ENCODE measurements around the gene WWOX. TPM values are rescaled to one million over a fixed set of nuclear protein-coding genes. Genes with fewer than 3 reads are reported as not detected.

The WWOX gene
- total and polyA plus RNA-seq, 4 experiments from 2014 or later: 10.4 to 23.1 (median 17.5) TPM

GRCh38 chr16:79008869-79009179, 909.4 kb downstream of the WWOX start:
- H3K27me3 Mint-ChIP-seq: no peaks in the 10 kb centered on the region
- no peak overlapping the region for H3K4me3 Mint-ChIP-seq
- H3K4me1 Mint-ChIP-seq: peaks cover 10 to 19% (median 12%) of the 10 kb centered on the region in 4 donors
- no peaks in the 10 kb centered on the region for H3K9me3 Mint-ChIP-seq
- H3K36me3 ChIP-seq (ENCODE audit: insufficient read depth, low read length): no peaks in the 10 kb centered on the region
- ChIA-PET POLR2A (ENCODE audit: partially characterized antibody) (no interaction called here), CTCF (ENCODE audit: partially characterized antibody) (no interaction called here)
- H3K4me1 ChIP-seq (ENCODE audit: insufficient read depth, low read length): peaks cover 5% of the 10 kb centered on the region
- H3K27ac Mint-ChIP-seq: no peak overlapping the region
- H3K4me3 ChIP-seq (ENCODE audit: low read length in 2 of 2): no peak overlapping the region
- intact Hi-C loops (cut with micrococcal nuclease): no loop called here
- DNase-seq: no peak
- H3K27me3 ChIP-seq (ENCODE audit: insufficient read depth, low read length): no peaks in the 10 kb centered on the region
- no peaks in the 10 kb centered on the region for H3K9me3 ChIP-seq (ENCODE audit: control insufficient read depth in 1 of 2, low read length in 2 of 2)
- no peaks in the 10 kb centered on the region for H3K36me3 Mint-ChIP-seq
- no peak overlapping the region for H3K27ac ChIP-seq (ENCODE audit: low read depth, low read length)

DNA sequence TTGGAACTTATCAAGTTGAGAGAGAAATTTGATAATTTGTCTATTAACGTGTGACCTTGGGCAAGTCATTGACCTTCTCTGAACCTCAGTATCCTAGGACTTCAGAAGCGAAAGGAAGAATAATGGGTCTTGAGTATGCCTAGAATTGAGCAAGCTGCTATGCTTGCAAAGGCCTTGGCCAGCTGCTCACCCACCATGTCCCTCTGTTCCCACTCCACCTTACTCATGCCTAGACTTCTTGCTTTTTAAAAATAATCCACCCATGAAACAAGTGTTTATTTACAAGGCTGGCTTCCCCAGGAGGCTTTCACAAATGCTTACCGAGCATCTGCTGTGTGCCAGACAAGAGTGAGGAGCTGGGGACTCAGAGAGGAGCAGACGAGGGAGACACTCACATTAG, 910.4 kb downstream of the WWOX start:
- H3K36me3 Mint-ChIP-seq: no peaks in the 10 kb centered on the region
- ChIA-PET POLR2A (ENCODE audit: partially characterized antibody) (no interaction called here), CTCF (ENCODE audit: partially characterized antibody) (no interaction called here)
- H3K9me3 Mint-ChIP-seq: no peaks in the 10 kb centered on the region
- H3K4me1 ChIP-seq (ENCODE audit: insufficient read depth, low read length): peaks cover 5% of the 10 kb centered on the region
- no peaks in the 10 kb centered on the region for H3K9me3 ChIP-seq (ENCODE audit: control insufficient read depth in 1 of 2, low read length in 2 of 2)
- H3K4me3 ChIP-seq (ENCODE audit: low read length in 2 of 2): no peak overlapping the region
- H3K4me3 Mint-ChIP-seq: no peak overlapping the region
- intact Hi-C loops (cut with micrococcal nuclease): no loop called here
- H3K4me1 Mint-ChIP-seq: peaks cover 10 to 19% (median 12%) of the 10 kb centered on the region in 4 donors
- no peak overlapping the region for H3K27ac ChIP-seq (ENCODE audit: low read depth, low read length)
- H3K27ac Mint-ChIP-seq: peak overlapping the region in 1 of 7 donors; percentile 38
- H3K27me3 ChIP-seq (ENCODE audit: insufficient read depth, low read length): no peaks in the 10 kb centered on the region
- H3K27me3 Mint-ChIP-seq: no peaks in the 10 kb centered on the region
- no peak for DNase-seq
- H3K36me3 ChIP-seq (ENCODE audit: insufficient read depth, low read length): no peaks in the 10 kb centered on the region

DNA sequence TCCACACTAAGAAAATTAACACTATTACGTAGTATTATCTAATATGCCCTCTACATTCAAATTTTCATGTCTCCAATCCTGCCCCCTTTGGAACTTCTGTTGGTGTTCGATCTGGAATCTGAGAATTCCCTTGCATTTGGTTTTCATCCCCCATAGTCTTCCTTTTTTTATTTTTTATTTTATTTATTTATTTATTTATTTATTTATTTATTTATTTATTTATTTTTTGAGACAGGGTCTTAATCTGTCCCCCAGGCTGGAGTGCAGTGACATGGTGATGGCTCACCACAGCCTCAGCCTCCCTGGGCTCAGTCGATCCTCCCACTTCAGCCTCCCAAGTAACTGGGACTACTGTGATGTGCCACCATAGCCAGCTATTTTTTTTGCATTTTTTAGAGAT, 911.8 kb downstream of the WWOX start:
- Histone ChIP-seq H3K4me1 (ENCODE audit: insufficient read depth, low read length) (peaks cover 5% of the 10 kb centered on the region), H3K4me3 (ENCODE audit: low read length in 2 of 2) (no peak overlapping the region), H3K27me3 (ENCODE audit: insufficient read depth, low read length) (no peaks in the 10 kb centered on the region), H3K9me3 (ENCODE audit: control insufficient read depth in 1 of 2, low read length in 2 of 2) (no peaks in the 10 kb centered on the region), H3K36me3 (ENCODE audit: insufficient read depth, low read length) (no peaks in the 10 kb centered on the region), H3K27ac (ENCODE audit: low read depth, low read length) (no peak overlapping the region)
- CTCF ChIA-PET (ENCODE audit: partially characterized antibody): no interaction called here
- Mint-ChIP-seq H3K27me3 (no peaks in the 10 kb centered on the region), H3K9me3 (no peaks in the 10 kb centered on the region), H3K27ac (no peak overlapping the region), H3K4me3 (no peak overlapping the region), H3K4me1 (peaks cover 8 to 15% (median 8%) of the 10 kb centered on the region in 4 donors), H3K36me3 (no peaks in the 10 kb centered on the region)
- intact Hi-C loops (cut with micrococcal nuclease): no loop called here
- POLR2A ChIA-PET (ENCODE audit: partially characterized antibody): no interaction called here
- no peak for DNase-seq

- Mint-ChIP-seq H3K4me3 (no peak overlapping the region), H3K4me1 (peaks cover 0 to 4% (median 2%) of the 10 kb centered on the region in 4 donors), H3K27ac (peak overlapping the region in 3 of 7 donors; percentile 1 to 65 (median 4)), H3K36me3 (no peaks in the 10 kb centered on the region), H3K27me3 (no peaks in the 10 kb centered on the region), H3K9me3 (no peaks in the 10 kb centered on the region)
- Histone ChIP-seq H3K9me3 (ENCODE audit: control insufficient read depth in 1 of 2, low read length in 2 of 2) (no peaks in the 10 kb centered on the region), H3K4me3 (ENCODE audit: low read length in 2 of 2) (no peak overlapping the region), H3K4me1 (ENCODE audit: insufficient read depth, low read length) (no peaks in the 10 kb centered on the region), H3K27ac (ENCODE audit: low read depth, low read length) (no peak overlapping the region), H3K36me3 (ENCODE audit: insufficient read depth, low read length) (no peaks in the 10 kb centered on the region), H3K27me3 (ENCODE audit: insufficient read depth, low read length) (no peaks in the 10 kb centered on the region)
- DNase-seq: no peak
- ChIA-PET POLR2A (ENCODE audit: partially characterized antibody) (no interaction called here), CTCF (ENCODE audit: partially characterized antibody) (no interaction called here)
- intact Hi-C loops (cut with micrococcal nuclease): no loop called here
Observed at GRCh38 chr16:79012671-79013434, 913.4 kb downstream of the WWOX start.

DNA sequence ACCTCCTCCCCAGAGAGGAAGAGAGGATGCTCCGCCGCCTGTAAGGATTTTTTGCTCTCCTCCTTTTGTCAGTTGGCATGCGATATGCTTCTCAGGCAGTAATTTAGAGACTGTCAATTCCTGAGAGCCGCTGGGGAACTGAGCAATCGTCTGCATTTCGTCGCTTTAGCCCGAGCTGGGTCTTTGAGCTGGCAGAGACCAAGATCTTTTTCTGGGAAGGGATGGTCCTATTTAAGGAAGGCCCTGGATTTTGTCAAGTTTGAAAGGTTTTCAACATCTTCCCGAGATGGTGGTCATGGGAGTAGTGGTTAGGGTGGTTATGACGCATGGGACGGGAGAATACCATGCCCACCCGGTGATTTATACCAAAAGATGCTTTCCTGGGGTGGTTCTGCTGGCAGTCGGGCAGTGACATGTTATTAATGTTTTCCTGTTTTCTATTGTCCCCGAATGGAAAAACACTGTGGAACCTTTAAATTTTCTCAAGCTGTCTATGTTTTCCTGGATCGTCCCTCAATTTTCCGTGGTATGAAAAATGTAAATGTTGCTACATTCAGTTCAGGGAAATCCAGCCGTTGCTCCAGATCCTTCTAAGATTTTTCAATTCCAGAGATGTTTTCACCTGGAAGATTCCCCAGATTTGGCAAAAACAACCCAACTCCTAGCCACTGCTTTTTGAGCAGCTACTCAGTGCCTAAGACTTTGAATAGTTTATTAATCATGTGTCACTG, 914.6 kb downstream of the WWOX start:
- H3K27me3 Mint-ChIP-seq: no peaks in the 10 kb centered on the region
- H3K27ac Mint-ChIP-seq: no peak overlapping the region
- no peak overlapping the region for H3K4me3 Mint-ChIP-seq
- no peaks in the 10 kb centered on the region for H3K9me3 ChIP-seq (ENCODE audit: control insufficient read depth in 1 of 2, low read length in 2 of 2)
- DNase-seq: no peak
- H3K9me3 Mint-ChIP-seq: no peaks in the 10 kb centered on the region
- CTCF ChIA-PET (ENCODE audit: partially characterized antibody): no interaction called here
- H3K27ac ChIP-seq (ENCODE audit: low read depth, low read length): no peak overlapping the region
- no peak overlapping the region for H3K4me3 ChIP-seq (ENCODE audit: low read length in 2 of 2)
- intact Hi-C loops (cut with micrococcal nuclease): no loop called here
- H3K36me3 ChIP-seq (ENCODE audit: insufficient read depth, low read length): no peaks in the 10 kb centered on the region
- POLR2A ChIA-PET (ENCODE audit: partially characterized antibody): no interaction called here
- no peaks in the 10 kb centered on the region for H3K4me1 ChIP-seq (ENCODE audit: insufficient read depth, low read length)
- H3K36me3 Mint-ChIP-seq: no peaks in the 10 kb centered on the region
- no peaks in the 10 kb centered on the region for H3K27me3 ChIP-seq (ENCODE audit: insufficient read depth, low read length)
- H3K4me1 Mint-ChIP-seq: peaks cover 0 to 4% (median 2%) of the 10 kb centered on the region in 4 donors

DNA sequence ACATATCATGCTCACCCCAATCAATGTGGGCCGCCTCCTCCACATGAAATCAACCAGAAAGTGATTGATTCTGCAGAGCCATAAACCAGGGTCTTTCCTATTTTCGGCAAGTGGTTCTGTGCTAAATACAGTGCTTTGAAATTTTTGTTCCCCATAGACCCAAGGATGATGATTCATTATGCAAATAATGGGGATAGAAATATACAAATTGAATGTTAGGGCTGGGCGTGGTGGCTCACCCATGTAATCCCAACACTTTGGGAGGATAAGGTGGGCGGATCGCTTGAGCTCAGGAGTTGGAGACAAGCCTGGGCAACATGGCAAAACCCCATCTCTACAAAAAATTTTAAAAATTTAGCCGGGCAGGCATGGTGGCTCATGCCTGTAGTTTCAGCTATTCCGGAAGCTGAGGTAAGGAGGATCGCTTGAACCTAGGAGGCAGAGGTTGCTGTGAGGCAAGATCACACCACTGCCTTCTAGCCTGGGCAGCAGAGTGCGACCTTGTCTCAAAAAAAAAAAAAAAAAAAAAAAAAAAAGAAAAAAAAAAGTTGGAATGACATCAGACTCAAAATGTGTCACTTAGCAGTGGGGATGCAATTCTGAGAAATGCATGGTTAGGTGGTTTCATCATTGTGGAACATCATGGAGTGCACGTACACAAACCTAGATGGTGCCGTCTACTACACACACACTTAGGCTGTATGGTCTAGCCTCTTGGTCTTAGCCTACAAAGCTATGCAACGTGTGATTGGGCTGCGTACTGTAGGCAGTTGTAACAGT, 919.4 kb downstream of the WWOX start:
- intact Hi-C loops (cut with micrococcal nuclease): no loop called here

GRCh38 chr16:79019431-79019830, 920.0 kb downstream of the WWOX start:
- H3K27ac ChIP-seq (ENCODE audit: low read depth, low read length): no peak overlapping the region
- no peak overlapping the region for H3K27ac Mint-ChIP-seq
- H3K4me1 Mint-ChIP-seq: no peaks in the 10 kb centered on the region
- no peak overlapping the region for H3K4me3 Mint-ChIP-seq
- no peaks in the 10 kb centered on the region for H3K9me3 ChIP-seq (ENCODE audit: control insufficient read depth in 1 of 2, low read length in 2 of 2)
- H3K36me3 Mint-ChIP-seq: no peaks in the 10 kb centered on the region
- H3K36me3 ChIP-seq (ENCODE audit: insufficient read depth, low read length): no peaks in the 10 kb centered on the region
- DNase-seq: no peak
- no peaks in the 10 kb centered on the region for H3K4me1 ChIP-seq (ENCODE audit: insufficient read depth, low read length)
- H3K4me3 ChIP-seq (ENCODE audit: low read length in 2 of 2): no peak overlapping the region
- no peaks in the 10 kb centered on the region for H3K27me3 Mint-ChIP-seq
- ChIA-PET CTCF (ENCODE audit: partially characterized antibody) (no interaction called here), POLR2A (ENCODE audit: partially characterized antibody) (interaction anchor here (0.7 kb wide), 1 partner anchor 10 kb away, joined by 3 read pairs; no protein-coding TSS in a partner anchor)
- intact Hi-C loops (cut with micrococcal nuclease): no loop called here
- H3K27me3 ChIP-seq (ENCODE audit: insufficient read depth, low read length): no peaks in the 10 kb centered on the region
- H3K9me3 Mint-ChIP-seq: no peaks in the 10 kb centered on the region

More for the DNA sequence above, 919.4 kb downstream of the WWOX start:
- no peak overlapping the region for H3K27ac ChIP-seq (ENCODE audit: low read depth, low read length)
- no peaks in the 10 kb centered on the region for H3K36me3 ChIP-seq (ENCODE audit: insufficient read depth, low read length)
- no peaks in the 10 kb centered on the region for H3K4me1 ChIP-seq (ENCODE audit: insufficient read depth, low read length)
- no peak overlapping the region for H3K4me3 ChIP-seq (ENCODE audit: low read length in 2 of 2)
- H3K9me3 ChIP-seq (ENCODE audit: control insufficient read depth in 1 of 2, low read length in 2 of 2): no peaks in the 10 kb centered on the region
- no peaks in the 10 kb centered on the region for H3K4me1 Mint-ChIP-seq
- no peaks in the 10 kb centered on the region for H3K9me3 Mint-ChIP-seq
- DNase-seq: no peak
- H3K36me3 Mint-ChIP-seq: no peaks in the 10 kb centered on the region
- POLR2A ChIA-PET (ENCODE audit: partially characterized antibody): no interaction called here
- H3K27ac Mint-ChIP-seq: no peak overlapping the region
- no peaks in the 10 kb centered on the region for H3K27me3 ChIP-seq (ENCODE audit: insufficient read depth, low read length)
- CTCF ChIA-PET (ENCODE audit: partially characterized antibody): no interaction called here
- no peaks in the 10 kb centered on the region for H3K27me3 Mint-ChIP-seq
- no peak overlapping the region for H3K4me3 Mint-ChIP-seq
